Measurements from ENCODE around the gene ZNF345. TPM values are rescaled to one million over a fixed set of nuclear protein-coding genes. Genes with fewer than 3 reads are reported as not detected.
A peak's percentile ranks its signal among the peaks of the same experiment; 100 is the strongest.

ZNF345 gene
- 1.9 TPM for polyA plus RNA-seq (2013, experiment 1 of 2; ENCODE audit: insufficient read length)
- polyA plus RNA-seq (2013, experiment 2 of 2; ENCODE audit: insufficient read length): 1.7 TPM

GRCh38 chr19:36850559-36851442 is at the start of gene ZNF345:
TSS of gene ZNF345 (plus strand) at chr19:36850876. CDS start at chr19:36876831, 25,955 bp downstream.
- DNase-seq: peak; percentile 95

GRCh38 chr19:36805364-36805763 is 45.3 kb upstream of the ZNF345 start:
- no peak for DNase-seq

- DNase-seq: no peak
Measured at GRCh38 chr19:36807029-36807428, 43.6 kb upstream of the ZNF345 start.

GRCh38 chr19:36819130-36819630 is 31.5 kb upstream of the ZNF345 start:
- DNase-seq: no peak

- DNase-seq: no peak
Measured at GRCh38 chr19:36821758-36822157, 28.9 kb upstream of the ZNF345 start.

GRCh38 chr19:36833430-36833829 is 17.2 kb upstream of the ZNF345 start:
- DNase-seq: no peak

GRCh38 chr19:36837176-36837905 is 13.3 kb upstream of the ZNF345 start:
- DNase-seq: no peak

- DNase-seq: peak; percentile 93
Measured at GRCh38 chr19:36837906-36838783, 12.5 kb upstream of the ZNF345 start, which contains the start of gene ZNF790. TSS of gene ZNF790 (minus strand) at chr19:36838387. CDS start at chr19:36825619, 12,768 bp downstream.

- DNase-seq: no peak
Measured at GRCh38 chr19:36838784-36839324, 11.8 kb upstream of the ZNF345 start.

GRCh38 chr19:36847968-36848367 is 2.7 kb upstream of the ZNF345 start:
- no peak for DNase-seq

GRCh38 chr19:36849701-36850558 is 746 bp upstream of the ZNF345 start:
- peak; percentile 90 for DNase-seq

GRCh38 chr19:36851898-36852297 is 1.2 kb downstream of the ZNF345 start:
- DNase-seq: no peak

GRCh38 chr19:36876993-36877938 is 26.6 kb downstream of the ZNF345 start:
- DNase-seq: no peak

GRCh38 chr19:36891768-36892357 is 41.2 kb downstream of the ZNF345 start:
- DNase-seq: no peak

GRCh38 chr19:36894849-36895383 is 44.2 kb downstream of the ZNF345 start:
- DNase-seq: no peak

GRCh38 chr19:36898422-36898821 is 47.7 kb downstream of the ZNF345 start:
- no peak for DNase-seq

GRCh38 chr19:36915992-36916830 is 65.5 kb downstream of the ZNF345 start, which contains the start of the genes ZNF568 and ZNF829:
TSS of gene ZNF568 (plus strand) at chr19:36916332. CDS start at chr19:36922771, 6,439 bp downstream.
TSS of gene ZNF829 (minus strand) at chr19:36916291. CDS start at chr19:36915167, 1,124 bp downstream.
- peak; percentile 91 for DNase-seq

- peak; percentile 3 for DNase-seq
Measured at GRCh38 chr19:36916991-36917390, 66.3 kb downstream of the ZNF345 start.

All from fibroblast of skin of scalp (primary cell).